Right lobe of liver (tissue), 6 donors: ENCODE results near the gene NEU2. TPM values are rescaled to one million over a fixed set of nuclear protein-coding genes. Genes with fewer than 3 reads are reported as not detected.

ENCODE experiments used
- ATAC-seq, 4 donors: fragments of 200-7000 bp; cut with Tn5 transposase; one replicate each; pipeline ENCODE4 v1.9.1; 2020; ENCODE audit warnings: mild to moderate bottlenecking in 4 of 4, moderate library complexity in 4 of 4
- DNase-seq, 3 donors: peaks; one replicate each; pipeline ENCODE4 v3.0.0-alpha.2; 2020
- H3K27ac ChIP-seq, 3 donors: fragments of 200-600 bp; one replicate each; pipeline ENCODE4 v1.8.0; 2022
- H3K27me3 ChIP-seq, 2 donors: fragments of 200-600 bp; one replicate each; pipeline ENCODE4 v1.8.0; 2022
- H3K36me3 ChIP-seq, 4 donors: fragments of 200-600 bp; sonication (generic) in 1 of 4; one replicate each; pipeline versions ENCODE4 v1.5.1 to v1.8.0; 2017 to 2022; ENCODE audit warnings: control low read depth in 1 of 4
- H3K4me1 ChIP-seq, 4 donors: fragments of 200-600 bp; sonication (generic) in 1 of 4; one replicate each; pipeline versions ENCODE4 v1.5.1 to v1.8.0; 2017 to 2022; ENCODE audit warnings: control low read depth in 1 of 4
- H3K4me3 ChIP-seq, 3 donors: fragments of 200-600 bp; one replicate each; pipeline ENCODE4 v1.8.0; 2022
- H3K9me3 ChIP-seq, 4 donors: fragments of 200-600 bp; sonication (generic) in 1 of 4; one replicate each; pipeline versions ENCODE4 v1.5.1 to v1.8.0; 2017 to 2022; ENCODE audit warnings: control low read depth in 1 of 4
- CTCF ChIP-seq, 4 donors: fragments of 200-600 bp in 3 of 4; fragments of 450-650 bp in 1 of 4; IDR thresholded peaks; one replicate each; pipeline versions ENCODE4 v1.5.1 to v1.8.0; 2016 to 2022; ENCODE audit warnings: antibody characterized with exemption in 4 of 4, mild to moderate bottlenecking in 2 of 4
- POLR2A ChIP-seq: fragments of 450-650 bp; IDR thresholded peaks from one replicate; pipeline ENCODE4 v1.6.1; 2017; ENCODE audit warnings: antibody characterized with exemption, mild to moderate bottlenecking
- WGBS: methylation state at CpG from one replicate; pipeline ENCODE4 v1.1.6; 2018; ENCODE audit warnings: low coverage, low lambda C conversion rate; ENCODE audit not compliant: insufficient coverage; ENCODE audit errors: missing lambda C conversion rate; 5-methylcytosine and 5-hydroxymethylcytosine counted together
- intact Hi-C, 2 donors: fragments of 100-400 bp; cut with DNase I; formaldehyde crosslinking; loops; one replicate each; pipeline versions ENCODE4 v1.11.2 to v1.14.1; 2022
- total RNA-seq, 6 experiments: library from RNA; depleted of rRNA in 2 of 6; stranded (reverse); fragments of >200 nt in 2 of 6; fragmentation: NEBNext Ultra II Directional in 3 of 6; extraction: Animal tissue kit (Norgen Biotek cat#: 25700) in 3 of 6; gene quantifications; one replicate each; pipeline versions ENCODE4 v1.1.0 to v1.2.4, GENCODE V29; 2016 to 2023
- donor health status: DM: no; HTN: yes; CAD: no.
- donor health status: DM: no; HTN: no; CAD: no.
- donor health status: DM: no; HTN: no; CAD: no.
- donor health status: DM: no; HTN: yes; CAD: no.
- donor health status: DM: no; HTN: yes; CAD: no.

The NEU2 gene
- total RNA-seq, 6 experiments from 2014 or later = not detected

- TF ChIP-seq CTCF (IDR thresholded peaks at IDR 0.05) = no peak
- no peak for TF ChIP-seq POLR2A
- peaks cover 0 to 5% (median 0%) of the 10 kb centered on the region in 4 donors for H3K4me1 ChIP-seq
- intact Hi-C loops = no loop called here
- no peak for DNase-seq
- no peaks in the 10 kb centered on the region for H3K9me3 ChIP-seq
- H3K27ac ChIP-seq = no peak overlapping the region
- no peaks in the 10 kb centered on the region for H3K27me3 ChIP-seq
- H3K36me3 ChIP-seq = no peaks in the 10 kb centered on the region
- H3K4me3 ChIP-seq = no peak overlapping the region
- no peak for ATAC-seq
- WGBS = 83% methylated on average over 5 of the region's 10 CpGs
These were observed 7.5 kb downstream of the NEU2 start for GRCh38 chr2:233039846-233040530.

GRCh38 chr2:233040571-233040970, 8.1 kb downstream of the NEU2 start:
- Histone ChIP-seq H3K9me3 (no peaks in the 10 kb centered on the region), H3K27ac (no peak overlapping the region), H3K4me3 (no peak overlapping the region), H3K36me3 (no peaks in the 10 kb centered on the region), H3K4me1 (peaks cover 0 to 5% (median 0%) of the 10 kb centered on the region in 4 donors), H3K27me3 (no peaks in the 10 kb centered on the region)
- intact Hi-C loops = no loop called here
- DNase-seq (no peak), ATAC-seq (no peak)
- TF ChIP-seq POLR2A = no peak
- TF ChIP-seq CTCF (IDR thresholded peaks at IDR 0.05) = no peak
- 62% methylated on average over 2 of the region's 4 CpGs for WGBS

GRCh38 chr2:233041722-233042323, 9.4 kb downstream of the NEU2 start:
- Histone ChIP-seq H3K27me3 (no peaks in the 10 kb centered on the region), H3K4me1 (peaks cover 0 to 5% (median 0%) of the 10 kb centered on the region in 4 donors), H3K4me3 (no peak overlapping the region), H3K36me3 (no peaks in the 10 kb centered on the region), H3K9me3 (no peaks in the 10 kb centered on the region), H3K27ac (no peak overlapping the region)
- 56% methylated on average over 9 of the region's 10 CpGs for WGBS
- TF ChIP-seq POLR2A (no peak), CTCF (IDR thresholded peaks at IDR 0.05) (no peak)
- ATAC-seq = no peak
- no peak for DNase-seq
- intact Hi-C loops = no loop called here

- no CpG with 5 or more reads among the region's 9 CpGs for WGBS
- no peak for ATAC-seq
- no peak overlapping the region for H3K27ac ChIP-seq
- intact Hi-C loops = no loop called here
- peaks cover 0 to 5% (median 0%) of the 10 kb centered on the region in 4 donors for H3K4me1 ChIP-seq
- no peak overlapping the region for H3K4me3 ChIP-seq
- no peak for DNase-seq
- H3K27me3 ChIP-seq = no peaks in the 10 kb centered on the region
- no peaks in the 10 kb centered on the region for H3K36me3 ChIP-seq
- TF ChIP-seq CTCF (IDR thresholded peaks at IDR 0.05) (no peak), POLR2A (no peak)
- H3K9me3 ChIP-seq = no peaks in the 10 kb centered on the region
These were observed 10.1 kb downstream of the NEU2 start for GRCh38 chr2:233042549-233042948.
